NCI-H345 (cell line): Measurements from ENCODE around the gene PRSS22.

Experiments
- DNase-seq: peaks from one replicate; lab custom pipeline; 2025; lab: John Stamatoyannopoulos, UW

PRSS22 gene

GRCh38 chr16:2852003-2852730 lies 5.8 kb downstream of the PRSS22 start:
- no peak for DNase-seq

- no peak for DNase-seq
Measured at GRCh38 chr16:2848933-2849725, 8.8 kb downstream of the PRSS22 start.

GRCh38 chr16:2846511-2847310 lies 11.3 kb downstream of the PRSS22 start:
- no peak for DNase-seq

GRCh38 chr16:2845116-2845515 lies 12.9 kb downstream of the PRSS22 start:
- DNase-seq: no peak

- DNase-seq: no peak
Measured at GRCh38 chr16:2843526-2843925, 14.4 kb downstream of the PRSS22 start.

GRCh38 chr16:2842340-2843000 lies 15.5 kb downstream of the PRSS22 start:
- DNase-seq: no peak

- no peak for DNase-seq
Measured at GRCh38 chr16:2841606-2842339, 16.2 kb downstream of the PRSS22 start.

GRCh38 chr16:2840914-2841313 lies 17.1 kb downstream of the PRSS22 start:
- DNase-seq: no peak

GRCh38 chr16:2839650-2840450 lies 18.1 kb downstream of the PRSS22 start:
- no peak for DNase-seq

GRCh38 chr16:2838928-2839327 lies 19.0 kb downstream of the PRSS22 start:
- DNase-seq: peak; percentile 65

- DNase-seq: no peak
Measured at GRCh38 chr16:2836646-2837508, 21.1 kb downstream of the PRSS22 start.

- no peak for DNase-seq
Measured at GRCh38 chr16:2835638-2836493, 22.1 kb downstream of the PRSS22 start.

- DNase-seq: no peak
Measured at GRCh38 chr16:2834968-2835367, 23.0 kb downstream of the PRSS22 start.

- DNase-seq: no peak
Measured at GRCh38 chr16:2833776-2834175, 24.2 kb downstream of the PRSS22 start.

- no peak for DNase-seq
Measured at GRCh38 chr16:2831203-2831602, 26.8 kb downstream of the PRSS22 start.

GRCh38 chr16:2830355-2830695 lies 27.6 kb downstream of the PRSS22 start:
- no peak for DNase-seq

- no peak for DNase-seq
Measured at GRCh38 chr16:2829501-2830354, 28.2 kb downstream of the PRSS22 start, which contains the start of gene ZG16B. Gene ZG16B (plus strand): TSS chr16:2830303. CDS start chr16:2830442, 139 bp downstream.
